COLO668 (cell line): Measurements from ENCODE around the gene PPIL1.
"Not testable (repeated sequence)": the region's sequence is repeated elsewhere in the genome, so short reads cannot be mapped to it uniquely, and the experiment has no call there.

Experiments used
- DNase-seq: peaks from one replicate; lab custom pipeline; 2025; ENCODE audit not compliant: unreplicated experiment; lab: John Stamatoyannopoulos, UW

The PPIL1 gene

GRCh38 chr6:36817176-36817817 lies 57.3 kb downstream of the PPIL1 start:
- no peak for DNase-seq

- DNase-seq: no peak
Measured at GRCh38 chr6:36815962-36816735, 58.5 kb downstream of the PPIL1 start.

DNA sequence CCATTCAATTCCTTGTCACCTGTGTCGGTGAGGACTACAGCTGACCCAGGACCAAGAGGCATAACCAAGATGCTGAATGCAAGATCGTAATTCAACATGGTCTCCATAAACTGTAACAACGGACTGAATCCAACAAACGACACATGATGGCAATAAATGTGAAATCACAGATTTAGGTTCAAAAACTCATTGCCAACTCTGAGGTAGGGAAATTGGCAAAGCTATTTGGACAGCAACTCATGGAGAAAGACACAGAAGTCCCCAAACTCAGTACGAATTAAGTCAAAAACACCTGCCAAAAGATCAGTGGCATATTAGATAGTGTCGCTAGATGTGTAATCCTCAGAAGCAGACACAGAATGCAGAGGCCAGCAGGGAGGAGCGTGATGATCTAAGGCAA lies 60.4 kb downstream of the PPIL1 start:
- no peak for DNase-seq

- no peak for DNase-seq
Measured at GRCh38 chr6:36813526-36813925, 61.1 kb downstream of the PPIL1 start.

GRCh38 chr6:36813047-36813446 lies 61.6 kb downstream of the PPIL1 start:
- not testable (repeated sequence) for DNase-seq

- DNase-seq: no peak
Measured at GRCh38 chr6:36809941-36810803, 64.4 kb downstream of the PPIL1 start.

- DNase-seq: no peak
Measured at GRCh38 chr6:36809156-36809555, 65.4 kb downstream of the PPIL1 start.

GRCh38 chr6:36808634-36809033 lies 66.0 kb downstream of the PPIL1 start:
- no peak for DNase-seq

DNA sequence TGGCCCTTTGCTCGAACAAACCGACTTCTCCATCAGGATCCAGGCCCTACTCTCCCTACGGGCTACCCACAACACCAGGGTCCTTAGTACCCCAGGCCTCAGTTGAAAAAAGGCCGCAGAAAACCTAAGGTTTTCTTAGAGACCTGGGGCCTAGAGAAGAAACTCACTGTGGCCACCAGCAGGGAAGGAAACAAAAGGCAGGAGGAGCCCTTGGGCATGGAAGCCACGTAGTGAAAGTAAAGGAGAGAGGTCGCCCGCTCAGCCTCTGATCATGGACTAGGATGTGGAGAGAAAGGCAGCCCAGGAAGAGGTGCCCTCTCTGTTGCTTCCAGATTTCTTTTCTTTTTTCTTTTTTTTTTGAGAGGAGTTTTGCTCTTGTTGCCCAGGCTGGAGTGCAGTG lies 66.9 kb downstream of the PPIL1 start:
- no peak for DNase-seq

DNA sequence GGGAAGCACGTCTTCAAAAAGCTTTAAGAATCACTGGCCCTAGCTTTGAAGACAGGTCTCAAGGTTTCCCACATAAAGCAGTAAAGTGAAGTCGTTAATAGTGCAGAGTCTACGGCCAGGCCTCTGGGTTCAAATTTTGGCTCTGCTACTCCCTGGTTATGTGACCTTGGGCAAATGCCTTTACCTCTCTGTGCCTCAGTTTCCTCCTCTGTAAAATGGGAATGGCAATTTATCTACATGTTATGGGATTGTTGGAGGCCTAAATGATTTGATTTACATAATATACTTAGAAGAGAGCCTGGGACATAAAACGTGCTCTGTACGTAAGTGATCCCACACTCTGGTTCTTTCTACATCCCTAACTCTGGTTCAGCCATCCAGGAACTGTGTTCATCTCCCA lies 67.5 kb downstream of the PPIL1 start:
- DNase-seq: no peak

DNA sequence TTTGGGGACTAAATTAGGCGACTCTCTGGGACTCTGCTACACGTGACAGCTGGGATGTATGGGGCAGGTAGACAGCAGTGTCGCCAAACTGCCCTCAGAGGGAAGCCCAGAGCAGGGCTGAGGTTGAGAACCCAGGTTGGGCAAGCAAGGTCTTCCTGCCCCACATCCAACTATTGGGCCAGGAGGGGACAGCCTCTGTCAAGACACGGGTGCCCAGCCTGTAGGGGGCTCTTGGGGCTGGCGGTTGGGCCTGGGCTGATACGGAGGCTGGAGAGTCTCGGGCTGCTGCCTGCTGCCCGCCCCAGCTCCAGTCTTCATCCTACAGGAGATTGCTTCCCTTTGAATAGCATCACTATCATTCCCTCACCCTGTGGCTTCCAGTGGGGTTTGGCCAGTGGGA lies 68.7 kb downstream of the PPIL1 start:
- DNase-seq: no peak

DNA sequence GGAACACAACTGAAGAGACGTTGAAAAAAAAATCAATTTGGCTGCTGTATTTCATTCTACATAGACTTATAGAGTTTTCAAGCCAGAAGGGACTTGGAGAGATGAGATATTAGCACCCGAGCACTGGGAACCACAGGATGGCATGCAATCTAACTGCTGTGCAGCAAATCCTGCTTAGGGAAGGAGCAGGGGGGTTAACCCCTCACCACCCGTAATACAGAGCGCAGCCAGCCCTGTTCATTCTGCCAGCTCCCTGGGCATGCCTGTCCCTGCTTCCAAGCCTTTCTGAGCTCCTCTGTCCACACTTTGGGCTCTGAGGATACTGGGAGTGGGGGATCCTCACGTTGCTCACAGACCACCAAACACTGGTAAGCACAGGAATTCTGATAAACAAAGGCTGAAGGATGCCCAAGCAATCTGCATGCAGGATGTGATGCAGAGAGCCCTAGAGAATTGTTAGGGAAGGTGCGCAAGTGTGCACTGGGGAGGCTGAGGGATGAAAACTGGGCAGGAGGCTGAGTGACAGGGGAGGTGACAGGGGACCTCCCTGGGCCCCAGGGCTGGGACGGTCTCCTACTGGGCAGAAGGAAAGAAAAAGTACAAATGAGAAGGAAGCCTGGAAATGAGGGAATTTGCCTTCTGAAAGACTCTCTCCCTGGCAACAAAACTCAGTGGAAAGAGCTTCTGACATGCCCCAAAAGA lies 69.4 kb downstream of the PPIL1 start:
- no peak for DNase-seq
